Fibroblast of the aortic adventitia (primary cell): ENCODE measurements around the gene SPRR2A. TPM values are rescaled to one million over a fixed set of nuclear protein-coding genes. Genes with fewer than 3 reads are reported as not detected.
"Not testable (repeated sequence)": the region's sequence is repeated elsewhere in the genome, so short reads cannot be mapped to it uniquely, and the experiment has no call there.

ENCODE experiments used
- DNase-seq: peaks from one replicate; pipeline ENCODE4 v3.0.0-alpha.2; 2010; ENCODE audit warnings: low read depth
- H3K4me3 ChIP-seq: 2 replicates; pipeline ENCODE4 v1.5.1; 2011; ENCODE audit warnings: low read depth, mild to moderate bottlenecking, control low read depth, low read length, moderate library complexity
- small RNA-seq: library from RNA; depleted of rRNA; stranded (forward); fragments of <200 nt; gene quantifications from one replicate; pipeline ENCODE3, GENCODE V24; 2012
- total RNA-seq: library from RNA; depleted of rRNA; stranded (reverse); fragments of >200 nt; gene quantifications from 2 replicates; pipeline ENCODE4 v1.2.3, GENCODE V29; 2012; ENCODE audit warnings: low replicate concordance
- TF ChIP-seq, protein P1 (sequence below): IDR thresholded peaks from 2 replicates; pipeline ENCODE4 v1.5.1; 2011; ENCODE audit warnings: mild to moderate bottlenecking, low read length, control low read depth, inconsistent platforms; ENCODE audit not compliant: insufficient read depth

Gene SPRR2A
- total RNA-seq, 1 donor, result not detected

- DNase-seq, result no peak
- no peak overlapping the region for H3K4me3 ChIP-seq
- TF ChIP-seq, protein P1, sequence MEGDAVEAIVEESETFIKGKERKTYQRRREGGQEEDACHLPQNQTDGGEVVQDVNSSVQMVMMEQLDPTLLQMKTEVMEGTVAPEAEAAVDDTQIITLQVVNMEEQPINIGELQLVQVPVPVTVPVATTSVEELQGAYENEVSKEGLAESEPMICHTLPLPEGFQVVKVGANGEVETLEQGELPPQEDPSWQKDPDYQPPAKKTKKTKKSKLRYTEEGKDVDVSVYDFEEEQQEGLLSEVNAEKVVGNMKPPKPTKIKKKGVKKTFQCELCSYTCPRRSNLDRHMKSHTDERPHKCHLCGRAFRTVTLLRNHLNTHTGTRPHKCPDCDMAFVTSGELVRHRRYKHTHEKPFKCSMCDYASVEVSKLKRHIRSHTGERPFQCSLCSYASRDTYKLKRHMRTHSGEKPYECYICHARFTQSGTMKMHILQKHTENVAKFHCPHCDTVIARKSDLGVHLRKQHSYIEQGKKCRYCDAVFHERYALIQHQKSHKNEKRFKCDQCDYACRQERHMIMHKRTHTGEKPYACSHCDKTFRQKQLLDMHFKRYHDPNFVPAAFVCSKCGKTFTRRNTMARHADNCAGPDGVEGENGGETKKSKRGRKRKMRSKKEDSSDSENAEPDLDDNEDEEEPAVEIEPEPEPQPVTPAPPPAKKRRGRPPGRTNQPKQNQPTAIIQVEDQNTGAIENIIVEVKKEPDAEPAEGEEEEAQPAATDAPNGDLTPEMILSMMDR, result no peak
These were observed 31.5 kb downstream of the SPRR2A start for GRCh38 chr1:153025797-153026196.

- DNase-seq, result no peak
- TF ChIP-seq, protein P1, result no peak
- no peak overlapping the region for H3K4me3 ChIP-seq
These were observed 32.9 kb downstream of the SPRR2A start for GRCh38 chr1:153024413-153024812.

DNA sequence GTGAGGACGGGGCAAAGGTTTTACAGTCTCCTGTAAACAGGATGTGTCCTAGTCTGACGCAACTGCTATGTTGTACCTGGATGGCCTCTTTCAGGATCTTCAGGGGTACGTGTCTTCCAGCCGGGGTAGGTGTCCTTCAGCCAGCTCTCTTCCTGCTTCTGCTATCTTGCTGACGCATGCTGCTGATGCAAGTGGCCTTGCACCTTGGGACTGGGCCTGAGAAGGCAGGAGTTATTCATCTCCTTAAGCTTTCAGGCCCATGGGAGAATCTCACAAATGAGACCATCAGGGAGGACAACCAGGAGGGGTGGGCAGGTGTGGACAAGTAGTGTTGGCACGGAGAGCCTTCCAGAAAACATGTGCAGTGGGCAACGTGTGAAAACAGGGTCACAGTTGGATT lies 34.2 kb downstream of the SPRR2A start:
- no peak overlapping the region for H3K4me3 ChIP-seq
- DNase-seq, result no peak
- TF ChIP-seq, protein P1, result no peak

DNA sequence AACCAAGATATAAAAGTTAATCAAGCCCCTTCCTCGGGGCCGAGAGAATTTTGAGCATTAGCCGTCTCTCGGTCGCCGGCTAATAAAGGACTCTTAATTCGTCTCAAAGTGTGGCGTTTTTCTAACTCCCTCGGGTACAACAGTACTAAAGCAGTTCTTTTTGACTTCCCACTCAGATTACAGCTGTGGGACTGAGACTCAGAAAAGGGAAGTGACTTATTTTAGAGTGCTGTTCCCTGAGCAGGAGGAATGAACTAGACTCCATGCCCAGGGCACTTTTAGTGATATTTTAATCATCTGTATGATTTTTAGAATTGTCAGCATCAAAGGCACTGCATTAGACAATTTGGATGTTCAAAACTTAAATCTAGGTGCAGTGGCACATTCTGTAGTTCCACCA lies 35.0 kb downstream of the SPRR2A start:
- DNase-seq, result not testable (repeated sequence)

DNA sequence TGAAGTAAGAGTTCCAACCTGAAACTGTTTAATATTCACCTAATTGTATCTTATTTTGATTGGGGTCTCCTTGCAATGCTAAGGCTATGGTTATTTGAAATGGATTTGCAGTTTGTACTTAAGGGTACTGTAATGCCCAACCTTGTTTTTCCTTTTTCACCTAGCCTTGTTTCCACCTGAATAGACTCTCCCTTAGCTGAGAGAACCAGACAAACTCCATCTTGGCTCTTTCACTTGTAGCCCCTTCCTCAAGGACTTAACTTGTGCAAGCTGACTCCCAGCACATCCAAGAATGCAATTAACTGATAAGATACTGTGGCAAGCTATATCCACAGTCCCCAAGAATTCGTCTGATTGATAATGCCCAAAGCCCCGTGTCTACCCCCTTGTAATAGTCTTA lies 35.5 kb downstream of the SPRR2A start:
- DNase-seq, H3K4me3 ChIP-seq: not testable (repeated sequence)

More for the DNA sequence above, 35.0 kb downstream of the SPRR2A start:
- not testable (repeated sequence) for H3K4me3 ChIP-seq

- not testable (repeated sequence) for DNase-seq, H3K4me3 ChIP-seq
These were observed 46.0 kb downstream of the SPRR2A start for GRCh38 chr1:153011235-153011758.

Small RNA genes within 50 kb of the gene (small RNA-seq; reads per million reads assigned to genes)
- gene AL356867.1 (not detected), gene RF00322 (not detected)

Other genes starting within 250 kb of the SPRR2A start
- not detected in 2 replicates for gene LCE1B, start 245.5 kb downstream of the SPRR2A start, total RNA-seq
- not detected in 2 replicates for gene LCE1A, start 230.0 kb downstream of the SPRR2A start, total RNA-seq
- not detected in 2 replicates for gene LCE6A, start 214.7 kb downstream of the SPRR2A start, total RNA-seq
- gene LCE7A, start 197.5 kb downstream of the SPRR2A start, total RNA-seq, result not detected in 2 replicates
- gene SMCP, start 179.2 kb downstream of the SPRR2A start, total RNA-seq, result not detected in 2 replicates
- not detected in 2 replicates for gene IVL, start 149.0 kb downstream of the SPRR2A start, total RNA-seq
- gene SPRR5, start 110.3 kb downstream of the SPRR2A start, total RNA-seq, result not detected in 2 replicates
- gene SPRR4, start 86.9 kb downstream of the SPRR2A start, total RNA-seq, result not detected in 2 replicates
- not detected in 2 replicates for gene SPRR1A, start 73.4 kb downstream of the SPRR2A start, total RNA-seq
- gene SPRR3, start 55.8 kb downstream of the SPRR2A start, total RNA-seq, result not detected in 2 replicates
- gene SPRR1B, start 26.3 kb downstream of the SPRR2A start, total RNA-seq, result not detected in 2 replicates
- gene SPRR2D, start 16.4 kb downstream of the SPRR2A start, total RNA-seq, result not detected in 2 replicates
- not detected in 2 replicates for gene SPRR2B, start 14.1 kb upstream of the SPRR2A start, total RNA-seq
- not detected in 2 replicates for gene SPRR2E, start 37.0 kb upstream of the SPRR2A start, total RNA-seq
- not detected in 2 replicates for gene SPRR2F, start 56.0 kb upstream of the SPRR2A start, total RNA-seq
- not detected in 2 replicates for gene SPRR2G, start 93.4 kb upstream of the SPRR2A start, total RNA-seq
- gene LELP1, start 145.9 kb upstream of the SPRR2A start, total RNA-seq, result not detected in 2 replicates
- not detected in 2 replicates for gene PRR9, start 160.1 kb upstream of the SPRR2A start, total RNA-seq
- not detected in 2 replicates for gene LORICRIN, start 202.2 kb upstream of the SPRR2A start, total RNA-seq